ENCODE results near the gene GRAMD1B.

Gene GRAMD1B

DNA sequence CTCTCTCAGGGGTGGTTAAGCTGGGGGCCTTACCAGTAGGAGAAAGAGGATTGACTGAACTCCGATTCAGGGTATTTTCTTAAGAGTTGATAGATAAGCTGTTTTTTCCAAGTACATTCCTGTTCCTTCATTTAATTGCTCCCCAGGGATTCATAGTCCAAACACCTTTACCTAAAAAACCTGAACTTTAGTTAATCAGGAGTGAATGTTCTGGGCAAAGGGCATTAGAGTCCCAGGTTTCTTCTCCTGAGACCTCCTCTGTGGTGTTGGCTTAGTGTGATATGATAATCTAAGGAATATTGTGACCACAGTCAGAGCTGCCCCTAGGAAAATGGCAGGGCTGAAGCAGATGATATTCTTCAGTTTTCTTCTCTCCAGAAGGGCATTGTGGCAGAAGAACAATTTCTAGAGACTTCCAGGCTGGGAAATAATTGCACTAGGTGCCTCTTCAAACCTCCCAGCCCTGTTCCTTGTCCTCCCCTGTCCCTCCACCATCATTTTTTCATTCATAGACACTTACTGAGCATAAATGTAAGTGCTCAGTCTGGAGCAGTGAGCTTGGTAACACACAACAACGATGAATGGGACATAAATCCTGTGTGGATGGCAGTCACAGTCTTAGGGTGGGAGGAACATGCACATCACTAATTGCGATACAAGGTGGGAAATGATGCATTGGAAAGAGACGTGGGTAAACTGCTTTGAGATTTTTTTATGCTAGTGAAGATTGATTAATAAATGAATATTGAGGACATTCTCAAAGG lies 11.5 kb upstream of the GRAMD1B start:
- H3K79me2 ChIP-seq (ENCODE audit: control insufficient read depth, low read length) = no peaks in the 10 kb centered on the region

DNA sequence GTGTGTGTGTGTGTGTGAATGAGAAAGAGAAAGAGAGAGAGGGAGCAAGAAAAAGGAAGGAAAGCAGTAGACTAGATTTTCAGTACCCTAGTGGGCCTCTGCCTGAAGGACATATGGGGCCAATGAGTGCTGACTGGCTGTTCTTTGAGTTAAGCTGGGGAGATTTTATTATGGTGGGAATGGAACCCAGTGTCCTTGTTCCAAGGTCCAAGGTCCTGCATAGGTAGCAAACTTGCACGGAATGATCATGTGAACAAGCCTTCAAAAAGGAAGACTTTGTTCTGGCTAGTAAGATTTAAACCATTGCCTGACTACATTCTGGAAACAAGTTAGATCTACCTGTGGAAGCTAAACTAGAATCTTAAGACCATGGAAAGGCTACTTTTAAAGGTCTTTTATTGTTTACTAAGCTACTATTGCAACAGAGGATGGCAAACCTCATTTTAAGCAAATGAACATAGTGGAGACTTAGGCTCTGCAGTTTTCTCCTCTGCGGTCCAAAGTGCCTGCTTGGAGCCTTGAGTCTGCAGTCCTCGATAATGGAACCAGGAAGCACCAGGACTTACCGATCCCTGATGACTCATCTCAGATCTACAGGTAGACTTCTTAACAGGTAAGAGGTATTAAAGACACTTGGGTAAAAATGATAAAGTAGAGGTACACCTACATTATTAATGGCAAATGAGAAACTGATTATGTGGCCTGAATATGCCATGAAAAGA lies 10.2 kb upstream of the GRAMD1B start:
- no peak for TF ChIP-seq EZH2phosphoT487 (IDR thresholded peaks at IDR 0.05; ENCODE audit: borderline replicate concordance, low read length)
- TF ChIP-seq, protein P1, sequence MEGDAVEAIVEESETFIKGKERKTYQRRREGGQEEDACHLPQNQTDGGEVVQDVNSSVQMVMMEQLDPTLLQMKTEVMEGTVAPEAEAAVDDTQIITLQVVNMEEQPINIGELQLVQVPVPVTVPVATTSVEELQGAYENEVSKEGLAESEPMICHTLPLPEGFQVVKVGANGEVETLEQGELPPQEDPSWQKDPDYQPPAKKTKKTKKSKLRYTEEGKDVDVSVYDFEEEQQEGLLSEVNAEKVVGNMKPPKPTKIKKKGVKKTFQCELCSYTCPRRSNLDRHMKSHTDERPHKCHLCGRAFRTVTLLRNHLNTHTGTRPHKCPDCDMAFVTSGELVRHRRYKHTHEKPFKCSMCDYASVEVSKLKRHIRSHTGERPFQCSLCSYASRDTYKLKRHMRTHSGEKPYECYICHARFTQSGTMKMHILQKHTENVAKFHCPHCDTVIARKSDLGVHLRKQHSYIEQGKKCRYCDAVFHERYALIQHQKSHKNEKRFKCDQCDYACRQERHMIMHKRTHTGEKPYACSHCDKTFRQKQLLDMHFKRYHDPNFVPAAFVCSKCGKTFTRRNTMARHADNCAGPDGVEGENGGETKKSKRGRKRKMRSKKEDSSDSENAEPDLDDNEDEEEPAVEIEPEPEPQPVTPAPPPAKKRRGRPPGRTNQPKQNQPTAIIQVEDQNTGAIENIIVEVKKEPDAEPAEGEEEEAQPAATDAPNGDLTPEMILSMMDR (IDR thresholded peaks at IDR 0.05; ENCODE audit: low read depth, low read length, poor library complexity, severe bottlenecking) = no peak
- Histone ChIP-seq H3F3A (ENCODE audit: control insufficient read depth, insufficient read depth) (no peaks in the 10 kb centered on the region), H3K36me3 (ENCODE audit: control insufficient read depth, low read length) (no peaks in the 10 kb centered on the region), H3K4me2 (ENCODE audit: low read length) (no peak overlapping the region), H3K4me3 (ENCODE audit: low read length) (no peak overlapping the region), H3K9me3 (ENCODE audit: control insufficient read depth, insufficient read depth, low read length) (no peaks in the 10 kb centered on the region), H3K4me1 (ENCODE audit: control insufficient read depth, low read length) (no peaks in the 10 kb centered on the region), H4K20me1 (ENCODE audit: control insufficient read depth, insufficient read depth, low read depth, low read length) (no peaks in the 10 kb centered on the region), H3K9me2 (replicated peaks; ENCODE audit: control insufficient read depth, low read length) (no peaks in the 10 kb centered on the region), H3K27me3 (ENCODE audit: control insufficient read depth, low read length) (peaks cover 21% of the 10 kb centered on the region), H3K27ac (ENCODE audit: low read depth, low read length) (no peak overlapping the region), H3K79me2 (ENCODE audit: control insufficient read depth, low read length) (no peaks in the 10 kb centered on the region)

More for the DNA sequence above, 11.5 kb upstream of the GRAMD1B start:
- Histone ChIP-seq H3K27ac (ENCODE audit: low read depth, low read length) (no peak overlapping the region), H3K4me3 (ENCODE audit: low read length) (no peak overlapping the region), H3K4me2 (ENCODE audit: low read length) (no peak overlapping the region), H3K36me3 (ENCODE audit: control insufficient read depth, low read length) (no peaks in the 10 kb centered on the region), H3K27me3 (ENCODE audit: control insufficient read depth, low read length) (peaks cover 10% of the 10 kb centered on the region), H3F3A (ENCODE audit: control insufficient read depth, insufficient read depth) (no peaks in the 10 kb centered on the region), H3K9me2 (replicated peaks; ENCODE audit: control insufficient read depth, low read length) (no peaks in the 10 kb centered on the region), H3K4me1 (ENCODE audit: control insufficient read depth, low read length) (no peaks in the 10 kb centered on the region), H4K20me1 (ENCODE audit: control insufficient read depth, insufficient read depth, low read depth, low read length) (no peaks in the 10 kb centered on the region), H3K9me3 (ENCODE audit: control insufficient read depth, insufficient read depth, low read length) (no peaks in the 10 kb centered on the region)
- TF ChIP-seq EZH2phosphoT487 (IDR thresholded peaks at IDR 0.05; ENCODE audit: borderline replicate concordance, low read length) = no peak
- TF ChIP-seq, protein P1 (IDR thresholded peaks at IDR 0.05; ENCODE audit: low read depth, low read length, poor library complexity, severe bottlenecking) = no peak

DNA sequence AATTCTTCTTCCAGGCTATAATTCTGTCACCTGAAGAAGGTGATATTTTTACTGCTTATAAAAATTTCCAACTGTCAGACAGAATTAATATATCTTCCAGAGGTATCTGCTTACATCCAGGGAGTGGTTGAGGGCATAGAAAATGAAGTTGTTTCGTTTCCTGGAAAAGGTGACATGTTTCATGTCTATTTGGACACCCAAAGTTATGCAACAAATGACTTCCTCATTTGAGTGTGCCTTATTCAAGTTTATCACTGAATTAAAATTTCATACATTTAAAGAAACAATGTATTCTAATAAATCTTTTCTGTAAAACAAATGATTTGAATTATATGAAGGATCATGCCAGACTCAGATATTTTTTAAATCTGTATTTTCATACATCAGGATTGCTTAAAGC lies 8.5 kb upstream of the GRAMD1B start:
- Histone ChIP-seq H3K4me1 (ENCODE audit: control insufficient read depth, low read length) (no peaks in the 10 kb centered on the region), H4K20me1 (ENCODE audit: control insufficient read depth, insufficient read depth, low read depth, low read length) (no peaks in the 10 kb centered on the region), H3K36me3 (ENCODE audit: control insufficient read depth, low read length) (no peaks in the 10 kb centered on the region), H3K4me2 (ENCODE audit: low read length) (no peak overlapping the region), H3K27me3 (ENCODE audit: control insufficient read depth, low read length) (peaks cover 31% of the 10 kb centered on the region), H3F3A (ENCODE audit: control insufficient read depth, insufficient read depth) (no peaks in the 10 kb centered on the region), H3K79me2 (ENCODE audit: control insufficient read depth, low read length) (no peaks in the 10 kb centered on the region), H3K9me3 (ENCODE audit: control insufficient read depth, insufficient read depth, low read length) (no peaks in the 10 kb centered on the region), H3K27ac (ENCODE audit: low read depth, low read length) (no peak overlapping the region), H3K9me2 (replicated peaks; ENCODE audit: control insufficient read depth, low read length) (no peaks in the 10 kb centered on the region), H3K4me3 (ENCODE audit: low read length) (no peak overlapping the region)
- no peak for TF ChIP-seq EZH2phosphoT487 (IDR thresholded peaks at IDR 0.05; ENCODE audit: borderline replicate concordance, low read length)
- TF ChIP-seq, protein P1 (IDR thresholded peaks at IDR 0.05; ENCODE audit: low read depth, low read length, poor library complexity, severe bottlenecking) = no peak

Data from DOHH2 (cell line).